ENCODE data around the gene NFASC. TPM values are rescaled to one million over a fixed set of nuclear protein-coding genes. Genes with fewer than 3 reads are reported as not detected.

The NFASC gene
- total RNA-seq, 1 experiment from 2014 or later: 1.6 TPM

GRCh38 chr1:205062895-205063294 lies 192.2 kb downstream of the NFASC start:
- H3K27me3 ChIP-seq (ENCODE audit: low read length): peaks cover 5% of the 10 kb centered on the region; the same call in 1 of the 2 replicates
- no peak overlapping the region for H3K27ac ChIP-seq (ENCODE audit: low read length)
- H4K20me1 ChIP-seq (ENCODE audit: low read length): no peaks in the 10 kb centered on the region
- POLR2A ChIA-PET (ENCODE audit: unreplicated experiment): no interaction called here
- H2AFZ ChIP-seq (ENCODE audit: low read length): no peak overlapping the region
- H3K36me3 ChIP-seq (ENCODE audit: low read depth, low read length): no peaks in the 10 kb centered on the region
- H3K4me3 ChIP-seq (ENCODE audit: low read length): no peak overlapping the region
- H3K79me2 ChIP-seq (ENCODE audit: low read length): no peaks in the 10 kb centered on the region
- TF ChIP-seq CTCF (conservative IDR thresholded peaks at IDR 0.05; ENCODE audit: low read depth, low read length) (no peak), EZH2phosphoT487 (IDR thresholded peaks at IDR 0.05; ENCODE audit: borderline replicate concordance, low read length) (no peak), EZH2 (IDR thresholded peaks at IDR 0.05; ENCODE audit: low read length, unreplicated experiment) (no peak)
- BruUV-seq (replicated peaks): no TSS peak
- no peaks in the 10 kb centered on the region for H3K9me2 ChIP-seq (replicated peaks; ENCODE audit: low read length)
- no peak overlapping the region for H3K4me2 ChIP-seq (ENCODE audit: low read length)
- no peak for DNase-seq
- ATAC-seq: no peak
- CTCF ChIA-PET: interaction anchor here (1.0 to 1.8 kb wide), 2 partner anchors 73 to 74 kb away, joined by 4 to 5 read pairs; no protein-coding TSS in a partner anchor
- intact Hi-C loops (cut with micrococcal nuclease): loop anchor here (5.0 kb wide), 2 partner anchors 194 to 256 kb away; no protein-coding TSS in a partner anchor
- no peaks in the 10 kb centered on the region for H3K4me1 ChIP-seq (ENCODE audit: insufficient read depth, low read length)
- H3K9me3 ChIP-seq (ENCODE audit: low read length): no peaks in the 10 kb centered on the region
- H3F3A ChIP-seq (ENCODE audit: low read length, unreplicated experiment): no peaks in the 10 kb centered on the region
- no peak overlapping the region for H3K9ac ChIP-seq (ENCODE audit: low read length)

GRCh38 chr1:205064301-205064700 lies 193.6 kb downstream of the NFASC start:
- Histone ChIP-seq H3K4me2 (ENCODE audit: low read length) (no peak overlapping the region), H3K79me2 (ENCODE audit: low read length) (no peaks in the 10 kb centered on the region), H4K20me1 (ENCODE audit: low read length) (no peaks in the 10 kb centered on the region), H3K9me2 (replicated peaks; ENCODE audit: low read length) (no peaks in the 10 kb centered on the region), H3K9me3 (ENCODE audit: low read length) (no peaks in the 10 kb centered on the region), H3K4me1 (ENCODE audit: insufficient read depth, low read length) (no peaks in the 10 kb centered on the region), H3K27me3 (ENCODE audit: low read length) (peaks cover under 1% of the 10 kb centered on the region; the same call in 1 of the 2 replicates), H3K36me3 (ENCODE audit: low read depth, low read length) (no peaks in the 10 kb centered on the region), H3K9ac (ENCODE audit: low read length) (no peak overlapping the region), H3F3A (ENCODE audit: low read length, unreplicated experiment) (no peaks in the 10 kb centered on the region), H2AFZ (ENCODE audit: low read length) (no peak overlapping the region), H3K27ac (ENCODE audit: low read length) (no peak overlapping the region), H3K4me3 (ENCODE audit: low read length) (no peak overlapping the region)
- ChIA-PET POLR2A (ENCODE audit: unreplicated experiment) (no interaction called here), CTCF (interaction anchor here (1.8 kb wide), 1 partner anchor 76 kb away, joined by 5 read pairs; no protein-coding TSS in a partner anchor)
- no TSS peak for BruUV-seq (replicated peaks)
- ATAC-seq (no peak), DNase-seq (no peak)
- no peak for TF ChIP-seq EZH2 (IDR thresholded peaks at IDR 0.05; ENCODE audit: low read length, unreplicated experiment)
- no peak for TF ChIP-seq EZH2phosphoT487 (IDR thresholded peaks at IDR 0.05; ENCODE audit: borderline replicate concordance, low read length)
- TF ChIP-seq CTCF (conservative IDR thresholded peaks at IDR 0.05; ENCODE audit: low read depth, low read length): no peak
- intact Hi-C loops (cut with micrococcal nuclease): loop anchor here (5.0 kb wide), 2 partner anchors 193 to 257 kb away; no protein-coding TSS in a partner anchor

GRCh38 chr1:205064741-205065316 lies 194.2 kb downstream of the NFASC start:
- CTCF ChIA-PET: no interaction called here
- no peaks in the 10 kb centered on the region for H3K9me3 ChIP-seq (ENCODE audit: low read length)
- TF ChIP-seq CTCF (conservative IDR thresholded peaks at IDR 0.05; ENCODE audit: low read depth, low read length) (no peak), EZH2phosphoT487 (IDR thresholded peaks at IDR 0.05; ENCODE audit: borderline replicate concordance, low read length) (no peak), EZH2 (IDR thresholded peaks at IDR 0.05; ENCODE audit: low read length, unreplicated experiment) (no peak)
- no peaks in the 10 kb centered on the region for H3K27me3 ChIP-seq (ENCODE audit: low read length)
- H3K4me1 ChIP-seq (ENCODE audit: insufficient read depth, low read length): no peaks in the 10 kb centered on the region
- H3F3A ChIP-seq (ENCODE audit: low read length, unreplicated experiment): no peaks in the 10 kb centered on the region
- DNase-seq (no peak), ATAC-seq (no peak)
- no peak overlapping the region for H2AFZ ChIP-seq (ENCODE audit: low read length)
- intact Hi-C loops (cut with micrococcal nuclease): loop anchor here (5.0 kb wide), 2 partner anchors 192 to 258 kb away; no protein-coding TSS in a partner anchor
- no peak overlapping the region for H3K4me3 ChIP-seq (ENCODE audit: low read length)
- H3K9me2 ChIP-seq (replicated peaks; ENCODE audit: low read length): no peaks in the 10 kb centered on the region
- no peak overlapping the region for H3K9ac ChIP-seq (ENCODE audit: low read length)
- POLR2A ChIA-PET (ENCODE audit: unreplicated experiment): no interaction called here
- H4K20me1 ChIP-seq (ENCODE audit: low read length): no peaks in the 10 kb centered on the region
- no TSS peak for BruUV-seq (replicated peaks)
- H3K27ac ChIP-seq (ENCODE audit: low read length): no peak overlapping the region
- no peaks in the 10 kb centered on the region for H3K36me3 ChIP-seq (ENCODE audit: low read depth, low read length)
- no peak overlapping the region for H3K4me2 ChIP-seq (ENCODE audit: low read length)
- no peaks in the 10 kb centered on the region for H3K79me2 ChIP-seq (ENCODE audit: low read length)
